Prostate gland (tissue), 2 donors: ENCODE results near the gene ZAP70.

ENCODE experiments used
- CTCF ChIP-seq, 4 experiments: fragments of 200-600 bp in 2 of 4; fragments of 450-650 bp in 2 of 4; sonication (generic) in 2 of 4; IDR thresholded peaks; 1 replicate in 3 of 4; 2 replicates in 1 of 4; pipeline ENCODE4 v1.5.1; 2016 to 2019; ENCODE audit warnings: antibody characterized with exemption in 4 of 4, mild to moderate bottlenecking in 2 of 4, moderate library complexity in 2 of 4
- POLR2AphosphoS5 ChIP-seq: sonication (generic); formaldehyde crosslinking; IDR thresholded peaks from one replicate; pipeline ENCODE4 v1.6.1; 2017; ENCODE audit warnings: antibody characterized with exemption

DNA sequence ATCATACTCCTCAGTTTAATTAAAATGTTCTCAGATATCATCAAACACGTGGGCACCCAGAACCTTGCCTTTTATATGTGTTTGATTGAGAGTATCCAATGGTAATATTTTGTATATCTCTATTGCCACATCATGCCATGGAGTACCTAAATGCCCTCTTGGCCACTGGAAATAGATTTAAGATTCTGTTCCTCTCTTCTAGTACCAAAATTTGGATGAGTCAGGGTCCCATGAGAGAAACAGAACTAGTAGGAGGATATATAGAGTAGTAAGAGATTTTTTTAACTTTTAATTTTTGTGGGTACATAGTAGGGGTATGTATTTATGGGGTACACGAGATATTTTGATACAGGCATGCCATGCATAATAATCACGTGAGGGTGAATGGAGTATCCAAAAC lies 9.6 kb upstream of the ZAP70 start:
- TF ChIP-seq CTCF (IDR thresholded peaks at IDR 0.05) (no peak), POLR2AphosphoS5 (no peak)
